ENCODE data around the gene G2E3. TPM values are rescaled to one million over a fixed set of nuclear protein-coding genes. Genes with fewer than 3 reads are reported as not detected.
"Not testable (repeated sequence)": the region's sequence is repeated elsewhere in the genome, so short reads cannot be mapped to it uniquely, and the experiment has no call there.

Gene G2E3
- total RNA-seq, 2 experiments from 2014 or later = 37.8 to 37.9 TPM

- peaks cover 82% of the 10 kb centered on the region for H3K36me3 Mint-ChIP-seq (ENCODE audit: low read depth)
- peaks cover 13% of the 10 kb centered on the region for H3K4me1 Mint-ChIP-seq
- CTCF ChIA-PET = no interaction called here
- H3K27me3 Mint-ChIP-seq = no peaks in the 10 kb centered on the region
- POLR2A ChIA-PET = no interaction called here
- no peak overlapping the region for H3K27ac Mint-ChIP-seq
- peaks cover 8% of the 10 kb centered on the region for H3K9me3 Mint-ChIP-seq
- no peak for DNase-seq
- no peak overlapping the region for H3K4me3 Mint-ChIP-seq
Observed at GRCh38 chr14:30587141-30587540, 28.2 kb downstream of the G2E3 start.

GRCh38 chr14:30588873-30589272 is 29.9 kb downstream of the G2E3 start:
- ChIA-PET POLR2A (interaction anchor here (1.1 kb wide), 1 partner anchor 33 kb away, joined by 3 read pairs; the partner anchor contains the start of gene SCFD1), CTCF (no interaction called here)
- H3K27me3 Mint-ChIP-seq = no peaks in the 10 kb centered on the region
- peaks cover 13% of the 10 kb centered on the region for H3K4me1 Mint-ChIP-seq
- peaks cover 74% of the 10 kb centered on the region for H3K36me3 Mint-ChIP-seq (ENCODE audit: low read depth)
- no peak overlapping the region for H3K4me3 Mint-ChIP-seq
- no peak for DNase-seq
- peaks cover 2% of the 10 kb centered on the region for H3K9me3 Mint-ChIP-seq
- no peak overlapping the region for H3K27ac Mint-ChIP-seq

- Mint-ChIP-seq H3K9me3 (no peaks in the 10 kb centered on the region), H3K36me3 (ENCODE audit: low read depth) (peaks cover 36% of the 10 kb centered on the region), H3K4me1 (no peaks in the 10 kb centered on the region), H3K27me3 (no peaks in the 10 kb centered on the region), H3K27ac (no peak overlapping the region), H3K4me3 (no peak overlapping the region)
- ChIA-PET CTCF (no interaction called here), POLR2A (no interaction called here)
- DNase-seq = no peak
Observed at GRCh38 chr14:30596935-30597334, 38.0 kb downstream of the G2E3 start.

GRCh38 chr14:30597504-30597903 is 38.5 kb downstream of the G2E3 start:
- Mint-ChIP-seq H3K9me3 (no peaks in the 10 kb centered on the region), H3K36me3 (ENCODE audit: low read depth) (peaks cover 34% of the 10 kb centered on the region), H3K27ac (no peak overlapping the region), H3K4me1 (no peaks in the 10 kb centered on the region), H3K4me3 (no peak overlapping the region), H3K27me3 (no peaks in the 10 kb centered on the region)
- POLR2A ChIA-PET = no interaction called here
- CTCF ChIA-PET = no interaction called here
- DNase-seq = no peak

GRCh38 chr14:30600922-30601918 is 42.3 kb downstream of the G2E3 start:
- no peak for DNase-seq
- Mint-ChIP-seq H3K27ac (no peak overlapping the region), H3K9me3 (no peaks in the 10 kb centered on the region), H3K4me3 (no peak overlapping the region), H3K27me3 (no peaks in the 10 kb centered on the region), H3K4me1 (no peaks in the 10 kb centered on the region), H3K36me3 (ENCODE audit: low read depth) (peaks cover 46% of the 10 kb centered on the region)
- POLR2A ChIA-PET = no interaction called here
- CTCF ChIA-PET = no interaction called here

GRCh38 chr14:30603402-30603801 is 44.4 kb downstream of the G2E3 start:
- POLR2A ChIA-PET = interaction anchor here (1.1 to 2.4 kb wide), 2 partner anchors 11 to 20 kb away, joined by 3 to 13 read pairs; partner anchors contain the start of gene SCFD1
- no peaks in the 10 kb centered on the region for H3K4me1 Mint-ChIP-seq
- no peak overlapping the region for H3K4me3 Mint-ChIP-seq
- H3K27me3 Mint-ChIP-seq = no peaks in the 10 kb centered on the region
- CTCF ChIA-PET = no interaction called here
- H3K9me3 Mint-ChIP-seq = no peaks in the 10 kb centered on the region
- peaks cover 50% of the 10 kb centered on the region for H3K36me3 Mint-ChIP-seq (ENCODE audit: low read depth)
- DNase-seq = no peak
- H3K27ac Mint-ChIP-seq = no peak overlapping the region

GRCh38 chr14:30604696-30605095 is 45.7 kb downstream of the G2E3 start:
- CTCF ChIA-PET, H3K27me3 Mint-ChIP-seq, H3K4me3 Mint-ChIP-seq, H3K27ac Mint-ChIP-seq, H3K9me3 Mint-ChIP-seq, H3K4me1 Mint-ChIP-seq, DNase-seq: not testable (repeated sequence)
- POLR2A ChIA-PET = interaction anchor here (2.4 kb wide), 1 partner anchor 18 kb away, joined by 13 read pairs; the partner anchor contains the start of gene SCFD1
- H3K36me3 Mint-ChIP-seq (ENCODE audit: low read depth) = peaks cover 50% of the 10 kb centered on the region

GRCh38 chr14:30607156-30607780 is 48.3 kb downstream of the G2E3 start:
- H3K27me3 Mint-ChIP-seq = no peaks in the 10 kb centered on the region
- no peak overlapping the region for H3K4me3 Mint-ChIP-seq
- POLR2A ChIA-PET = interaction anchor here (7.1 kb wide), 1 partner anchor 15 kb away, joined by 44 read pairs; the partner anchor contains the start of gene SCFD1
- CTCF ChIA-PET = no interaction called here
- H3K9me3 Mint-ChIP-seq = no peaks in the 10 kb centered on the region
- no peak for DNase-seq
- H3K36me3 Mint-ChIP-seq (ENCODE audit: low read depth) = peaks cover 53% of the 10 kb centered on the region
- H3K27ac Mint-ChIP-seq = no peak overlapping the region
- H3K4me1 Mint-ChIP-seq = no peaks in the 10 kb centered on the region

GRCh38 chr14:30608533-30609006 is 49.6 kb downstream of the G2E3 start:
- no peaks in the 10 kb centered on the region for H3K4me1 Mint-ChIP-seq
- H3K27ac Mint-ChIP-seq = no peak overlapping the region
- POLR2A ChIA-PET = interaction anchor here (7.1 kb wide), 1 partner anchor 13 kb away, joined by 44 read pairs; the partner anchor contains the start of gene SCFD1
- CTCF ChIA-PET = no interaction called here
- H3K36me3 Mint-ChIP-seq (ENCODE audit: low read depth) = peaks cover 49% of the 10 kb centered on the region
- H3K27me3 Mint-ChIP-seq = no peaks in the 10 kb centered on the region
- no peak for DNase-seq
- no peak overlapping the region for H3K4me3 Mint-ChIP-seq
- H3K9me3 Mint-ChIP-seq = no peaks in the 10 kb centered on the region

- no peak overlapping the region for H3K4me3 Mint-ChIP-seq
- no peaks in the 10 kb centered on the region for H3K27me3 Mint-ChIP-seq
- POLR2A ChIA-PET = interaction anchor here (7.1 kb wide), 1 partner anchor 11 kb away, joined by 44 read pairs; the partner anchor contains the start of gene SCFD1
- CTCF ChIA-PET = interaction anchor here (1.3 kb wide), 1 partner anchor 11 kb away, joined by 4 read pairs; the partner anchor contains the start of gene SCFD1
- H3K27ac Mint-ChIP-seq = no peak overlapping the region
- H3K36me3 Mint-ChIP-seq (ENCODE audit: low read depth) = peaks cover 47% of the 10 kb centered on the region
- H3K4me1 Mint-ChIP-seq = no peaks in the 10 kb centered on the region
- no peak for DNase-seq
- no peaks in the 10 kb centered on the region for H3K9me3 Mint-ChIP-seq
Observed at GRCh38 chr14:30610787-30611343, 51.9 kb downstream of the G2E3 start.

- Mint-ChIP-seq H3K4me1 (no peaks in the 10 kb centered on the region), H3K36me3 (ENCODE audit: low read depth) (peaks cover 41% of the 10 kb centered on the region), H3K9me3 (no peaks in the 10 kb centered on the region), H3K4me3 (no peak overlapping the region), H3K27me3 (no peaks in the 10 kb centered on the region), H3K27ac (no peak overlapping the region)
- no peak for DNase-seq
- POLR2A ChIA-PET = interaction anchor here (1.1 to 1.3 kb wide), 2 partner anchors 11 to 411 kb away, joined by 3 read pairs; partner anchors contain the start of gene AP4S1
- CTCF ChIA-PET = interaction anchor here (1.2 kb wide), 1 partner anchor 9 kb away, joined by 3 read pairs; no protein-coding TSS in a partner anchor
Observed at GRCh38 chr14:30614155-30614554, 55.2 kb downstream of the G2E3 start.

- Mint-ChIP-seq H3K9me3 (no peaks in the 10 kb centered on the region), H3K4me1 (peaks cover 35% of the 10 kb centered on the region), H3K36me3 (ENCODE audit: low read depth) (peaks cover 26% of the 10 kb centered on the region), H3K27ac (peak overlapping the region; percentile 48), H3K4me3 (peak overlapping the region; percentile 7), H3K27me3 (no peaks in the 10 kb centered on the region)
- ChIA-PET CTCF (no interaction called here), POLR2A (interaction anchor here (4.3 kb wide), 1 partner anchor 11 kb away, joined by 44 read pairs; no protein-coding TSS in a partner anchor)
- DNase-seq = no peak
Observed at GRCh38 chr14:30620178-30620577, 61.2 kb downstream of the G2E3 start.

Data from activated CD4-positive, alpha-beta memory T cell treated with anti-CD3 and anti-CD28 coated beads, Interleukin-2, amount 10 ng/mL, durations not matched to agents 7 days and 5 days (primary cell).